Endodermal cell (in vitro differentiated cells): Measurements from ENCODE around the gene WNT7B. TPM values are rescaled to one million over a fixed set of nuclear protein-coding genes. Genes with fewer than 3 reads are reported as not detected.

Source experiments
- DNase-seq: peaks from one replicate; pipeline ENCODE4 v3.0.0-alpha.2; 2017
- H3K27ac ChIP-seq: 2 replicates; pipeline ENCODE4 v1.5.1; 2013; ENCODE audit warnings: mild to moderate bottlenecking, low read depth, low read length, moderate library complexity
- H3K27me3 ChIP-seq: 2 replicates; pipeline ENCODE4 v1.6.1; 2013; ENCODE audit warnings: mild to moderate bottlenecking, low read length, moderate library complexity; ENCODE audit not compliant: insufficient read depth, control insufficient read depth, poor library complexity, severe bottlenecking
- H3K36me3 ChIP-seq: 2 replicates; pipeline ENCODE4 v1.7.0; 2013; ENCODE audit warnings: mild to moderate bottlenecking, low read length, moderate library complexity; ENCODE audit not compliant: control insufficient read depth, insufficient read depth
- H3K4me1 ChIP-seq: one replicate; pipeline ENCODE4 v1.7.0; 2013; ENCODE audit warnings: low read length; ENCODE audit not compliant: control insufficient read depth, insufficient read depth
- H3K4me3 ChIP-seq: 2 replicates; pipeline ENCODE4 v1.5.1; 2013; ENCODE audit warnings: mild to moderate bottlenecking, low read length, moderate library complexity
- H3K9ac ChIP-seq: 2 replicates; pipeline ENCODE4 v1.6.1; 2013; ENCODE audit warnings: mild to moderate bottlenecking, low read length, moderate library complexity; ENCODE audit not compliant: poor library complexity, severe bottlenecking; ENCODE audit errors: extremely low read depth
- H3K9me3 ChIP-seq: 2 replicates; pipeline ENCODE4 v1.6.1; 2013; ENCODE audit warnings: mild to moderate bottlenecking, low read length, moderate library complexity; ENCODE audit not compliant: control insufficient read depth
- H3K27ac Mint-ChIP-seq: 2 replicates; pipeline ENCODE4 v1.8.0; 2020; ENCODE audit warnings: mixed read lengths
- H3K27me3 Mint-ChIP-seq: 2 replicates; pipeline ENCODE4 v1.8.0; 2021; ENCODE audit warnings: mild to moderate bottlenecking, mixed read lengths; ENCODE audit not compliant: insufficient read depth
- H3K36me3 Mint-ChIP-seq: 2 replicates; pipeline ENCODE4 v1.8.0; 2020; ENCODE audit warnings: low read depth, mixed read lengths
- H3K4me1 Mint-ChIP-seq: 2 replicates; pipeline ENCODE4 v1.8.0; 2020; ENCODE audit warnings: mixed read lengths
- H3K4me3 Mint-ChIP-seq: 2 replicates; pipeline ENCODE4 v1.8.0; 2020; ENCODE audit warnings: mild to moderate bottlenecking, moderate library complexity, mixed read lengths
- H3K9me3 Mint-ChIP-seq: 2 replicates; pipeline ENCODE4 v1.8.0; 2020; ENCODE audit warnings: mild to moderate bottlenecking, mixed read lengths
- WGBS, 2 experiments: methylation state at CpG; one replicate each; pipeline versions ENCODE4 v1.1.5 to v1.1.7; 2013; ENCODE audit warnings: missing lambda C conversion rate in 2 of 2, mixed read lengths in 1 of 2; ENCODE audit not compliant: insufficient coverage in 1 of 2, insufficient read length in 1 of 2; 5-methylcytosine and 5-hydroxymethylcytosine counted together
- total RNA-seq, 2 donors: library from RNA; stranded (reverse); fragmentation: NEBNext Ultra II Directional in 1 of 2; extraction: Animal tissue kit (Norgen Biotek cat#: 25700) in 1 of 2; gene quantifications; 2 replicates in 1 of 2; 3 replicates in 1 of 2; pipeline ENCODE4 v1.2.1, GENCODE V29; 2021
- TF ChIP-seq, protein P1 (sequence below): fragments of 200-600 bp; sonication (generic); conservative IDR thresholded peaks from 2 replicates; pipeline ENCODE4 v1.5.0; 2021; ENCODE audit warnings: antibody characterized with exemption, mild to moderate bottlenecking

The WNT7B gene
- total RNA-seq, 2 donors from 2014 or later, result not detected

DNA sequence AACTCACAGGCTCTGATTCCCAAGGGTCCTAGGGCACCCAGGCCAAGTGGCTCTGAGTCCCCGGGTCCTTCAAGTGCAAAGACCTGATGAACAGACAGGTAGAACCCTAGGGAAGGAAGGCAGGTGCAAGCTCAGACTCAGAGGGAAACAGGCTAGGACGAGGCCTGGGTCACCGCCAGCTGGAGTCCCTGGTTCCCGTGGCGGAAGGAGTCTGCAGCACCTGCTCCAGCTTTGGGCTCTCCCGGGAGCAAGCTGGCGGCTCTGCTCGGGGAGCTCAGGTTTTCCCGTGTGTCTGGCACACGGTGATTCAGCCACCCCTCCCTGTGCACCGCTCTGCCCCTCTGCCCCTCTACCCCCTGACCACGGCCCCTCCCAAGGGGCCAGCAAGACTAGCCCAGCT is 59.8 kb downstream of the WNT7B start:
- DNase-seq, result no peak
- H3K27ac ChIP-seq, result no peak overlapping the region
- Mint-ChIP-seq H3K27me3 (peaks cover 6% of the 10 kb centered on the region), H3K9me3 (peaks cover 6% of the 10 kb centered on the region), H3K27ac (no peak overlapping the region), H3K4me1 (no peaks in the 10 kb centered on the region), H3K4me3 (no peak overlapping the region), H3K36me3 (no peaks in the 10 kb centered on the region)
- WGBS, 2 experiments, result 87 to 91% methylated on average over 7 to 12 of the region's 12 CpGs
- no peaks in the 10 kb centered on the region for H3K9me3 ChIP-seq
- no peak overlapping the region for H3K4me3 ChIP-seq
- no peaks in the 10 kb centered on the region for H3K27me3 ChIP-seq
- TF ChIP-seq, protein P1, sequence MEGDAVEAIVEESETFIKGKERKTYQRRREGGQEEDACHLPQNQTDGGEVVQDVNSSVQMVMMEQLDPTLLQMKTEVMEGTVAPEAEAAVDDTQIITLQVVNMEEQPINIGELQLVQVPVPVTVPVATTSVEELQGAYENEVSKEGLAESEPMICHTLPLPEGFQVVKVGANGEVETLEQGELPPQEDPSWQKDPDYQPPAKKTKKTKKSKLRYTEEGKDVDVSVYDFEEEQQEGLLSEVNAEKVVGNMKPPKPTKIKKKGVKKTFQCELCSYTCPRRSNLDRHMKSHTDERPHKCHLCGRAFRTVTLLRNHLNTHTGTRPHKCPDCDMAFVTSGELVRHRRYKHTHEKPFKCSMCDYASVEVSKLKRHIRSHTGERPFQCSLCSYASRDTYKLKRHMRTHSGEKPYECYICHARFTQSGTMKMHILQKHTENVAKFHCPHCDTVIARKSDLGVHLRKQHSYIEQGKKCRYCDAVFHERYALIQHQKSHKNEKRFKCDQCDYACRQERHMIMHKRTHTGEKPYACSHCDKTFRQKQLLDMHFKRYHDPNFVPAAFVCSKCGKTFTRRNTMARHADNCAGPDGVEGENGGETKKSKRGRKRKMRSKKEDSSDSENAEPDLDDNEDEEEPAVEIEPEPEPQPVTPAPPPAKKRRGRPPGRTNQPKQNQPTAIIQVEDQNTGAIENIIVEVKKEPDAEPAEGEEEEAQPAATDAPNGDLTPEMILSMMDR, result no peak
- H3K9ac ChIP-seq, result no peak overlapping the region
- no peaks in the 10 kb centered on the region for H3K36me3 ChIP-seq
- H3K4me1 ChIP-seq, result no peaks in the 10 kb centered on the region

GRCh38 chr22:45916515-45916914 is 60.4 kb downstream of the WNT7B start:
- H3K36me3 Mint-ChIP-seq, result no peaks in the 10 kb centered on the region
- TF ChIP-seq, protein P1, result no peak

GRCh38 chr22:45915841-45916240 is 61.1 kb downstream of the WNT7B start:
- WGBS, 2 experiments, result 91 to 94% methylated on average over 4 to 15 of the region's 16 CpGs
- Mint-ChIP-seq H3K27me3 (peaks cover 6% of the 10 kb centered on the region), H3K4me1 (no peaks in the 10 kb centered on the region), H3K36me3 (no peaks in the 10 kb centered on the region), H3K4me3 (no peak overlapping the region), H3K27ac (no peak overlapping the region), H3K9me3 (peaks cover 6% of the 10 kb centered on the region)
- TF ChIP-seq, protein P1, result no peak
- DNase-seq, result no peak
- H3K9ac ChIP-seq, result no peak overlapping the region
- no peaks in the 10 kb centered on the region for H3K9me3 ChIP-seq
- no peak overlapping the region for H3K27ac ChIP-seq
- H3K36me3 ChIP-seq, result no peaks in the 10 kb centered on the region
- no peaks in the 10 kb centered on the region for H3K4me1 ChIP-seq
- no peak overlapping the region for H3K4me3 ChIP-seq
- no peaks in the 10 kb centered on the region for H3K27me3 ChIP-seq

More at GRCh38 chr22:45916515-45916914, 60.4 kb downstream of the WNT7B start:
- Histone ChIP-seq H3K4me1 (no peaks in the 10 kb centered on the region), H3K36me3 (no peaks in the 10 kb centered on the region), H3K4me3 (no peak overlapping the region), H3K9me3 (no peaks in the 10 kb centered on the region), H3K27ac (no peak overlapping the region), H3K9ac (no peak overlapping the region), H3K27me3 (no peaks in the 10 kb centered on the region)
- H3K4me1 Mint-ChIP-seq, result no peaks in the 10 kb centered on the region
- no peak overlapping the region for H3K27ac Mint-ChIP-seq
- peaks cover 6% of the 10 kb centered on the region for H3K27me3 Mint-ChIP-seq
- peaks cover 6% of the 10 kb centered on the region for H3K9me3 Mint-ChIP-seq
- 87 to 89% methylated on average over 6 to 7 of the region's 7 CpGs for WGBS, 2 experiments
- H3K4me3 Mint-ChIP-seq, result no peak overlapping the region
- no peak for DNase-seq
